Activated CD8-positive, alpha-beta T cell treated with anti-CD3 and anti-CD28 coated beads, Interleukin-2, amount 10 ng/mL, durations not matched to agents 7 days and 5 days (primary cell): ENCODE results near the gene PTPRU. TPM values are rescaled to one million over a fixed set of nuclear protein-coding genes. Genes with fewer than 3 reads are reported as not detected.

Experiments used
- ATAC-seq: fragments of 150-1000 bp; cut with Tn5 transposase; one replicate; pipeline ENCODE4 v1.10.0; 2021; ENCODE audit warnings: moderate library complexity
- CTCF ChIA-PET: fragments of 350-600 bp; sonication (Branson Sonifier 250); formaldehyde crosslinking; loops from one replicate; lab custom pipeline; 2021; ENCODE audit warnings: antibody characterized with exemption; lab: Charles Lee
- POLR2A ChIA-PET: fragments of 350-600 bp; sonication (Branson Sonifier 250); formaldehyde crosslinking; loops from one replicate; lab custom pipeline; 2021; ENCODE audit warnings: antibody characterized with exemption; lab: Charles Lee
- DNase-seq: peaks from one replicate; pipeline ENCODE4 v3.0.0-alpha.2; 2020
- H3K27ac Mint-ChIP-seq: one replicate; pipeline ENCODE4 v1.8.0; 2021; ENCODE audit warnings: mild to moderate bottlenecking, mixed read lengths
- H3K27me3 Mint-ChIP-seq: one replicate; pipeline ENCODE4 v1.8.0; 2021; ENCODE audit warnings: low read depth, mixed read lengths
- H3K36me3 Mint-ChIP-seq: one replicate; pipeline ENCODE4 v1.8.0; 2021; ENCODE audit warnings: low read depth, mixed read lengths
- H3K4me1 Mint-ChIP-seq: one replicate; pipeline ENCODE4 v1.8.0; 2021; ENCODE audit warnings: low read depth, mixed read lengths
- H3K4me3 Mint-ChIP-seq: one replicate; pipeline ENCODE4 v1.8.0; 2021; ENCODE audit warnings: mild to moderate bottlenecking, mixed read lengths
- H3K9me3 Mint-ChIP-seq: one replicate; pipeline ENCODE4 v1.8.0; 2022; ENCODE audit warnings: mixed read lengths; ENCODE audit not compliant: insufficient read depth
- total RNA-seq, 2 experiments: library from RNA; stranded (reverse); gene quantifications; one replicate each; pipeline ENCODE4 v1.2.3, GENCODE V29; 2021

The PTPRU gene
- total RNA-seq, 2 experiments from 2014 or later, result 0.13 TPM; not detected in 1

DNA sequence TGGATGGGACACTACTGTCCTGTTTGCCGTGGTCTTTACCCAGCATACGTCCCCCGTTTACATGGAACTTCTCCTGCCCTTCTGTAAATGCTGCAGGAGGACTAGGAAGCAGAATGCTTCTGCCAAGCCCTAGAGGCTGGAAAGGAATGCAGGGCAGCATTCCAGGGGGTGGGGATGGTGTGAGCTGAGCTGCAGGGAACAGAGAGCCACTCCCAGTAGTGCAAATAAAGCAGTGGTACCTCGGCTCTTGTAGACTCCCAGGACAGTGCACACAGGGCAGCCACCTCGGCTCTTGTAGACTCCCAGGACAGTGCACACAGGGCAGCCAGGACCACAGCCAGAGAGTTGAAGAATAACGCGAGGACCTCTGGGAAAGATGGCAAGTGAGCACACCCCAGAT, 35.4 kb downstream of the PTPRU start:
- Mint-ChIP-seq H3K36me3 (no peaks in the 10 kb centered on the region), H3K9me3 (no peaks in the 10 kb centered on the region), H3K27ac (no peak overlapping the region), H3K4me3 (no peak overlapping the region), H3K27me3 (peaks cover 33% of the 10 kb centered on the region), H3K4me1 (no peaks in the 10 kb centered on the region)
- ChIA-PET POLR2A (no interaction called here), CTCF (no interaction called here)
- DNase-seq, result no peak
- no peak for ATAC-seq

DNA sequence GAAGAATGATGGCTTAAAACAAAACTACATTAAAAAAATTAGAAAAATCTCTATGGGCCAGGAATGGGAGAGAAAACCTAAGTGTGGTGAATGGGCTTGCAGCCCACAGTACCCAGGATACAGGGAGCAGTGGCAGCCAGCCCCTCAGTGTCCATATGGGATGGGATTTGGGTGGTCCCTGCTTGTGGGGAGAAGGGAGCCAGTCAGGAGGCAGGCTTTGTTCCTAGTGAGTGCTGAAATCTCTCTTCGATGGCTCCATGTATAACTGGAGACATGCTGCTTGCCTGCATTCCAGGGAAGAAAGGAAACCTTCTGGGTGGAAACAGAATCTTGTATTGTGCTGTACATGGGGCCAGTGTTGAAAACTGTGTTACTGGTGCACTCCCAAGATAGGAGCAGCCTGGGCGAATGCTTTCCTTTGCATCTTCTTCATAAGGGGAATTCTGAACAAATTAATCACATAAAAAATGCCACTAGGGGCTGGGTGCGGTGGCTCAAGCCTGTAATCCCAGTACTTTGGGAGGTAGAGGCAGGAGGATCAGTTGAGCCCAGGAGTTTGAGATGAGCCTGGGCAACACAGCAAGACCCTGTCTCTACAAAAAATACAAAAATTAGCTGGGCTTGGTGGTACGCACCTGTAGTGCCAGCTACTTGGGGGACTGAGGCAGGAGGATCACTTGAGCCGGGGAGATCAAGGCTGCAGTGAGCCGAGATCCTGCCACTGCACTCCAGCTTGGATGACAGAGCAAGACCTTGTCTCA, 36.0 kb downstream of the PTPRU start:
- Mint-ChIP-seq H3K4me3 (no peak overlapping the region), H3K4me1 (no peaks in the 10 kb centered on the region), H3K27ac (no peak overlapping the region), H3K36me3 (no peaks in the 10 kb centered on the region), H3K27me3 (peaks cover 28% of the 10 kb centered on the region), H3K9me3 (no peaks in the 10 kb centered on the region)
- POLR2A ChIA-PET, result no interaction called here
- ATAC-seq, result no peak
- no peak for DNase-seq
- CTCF ChIA-PET, result no interaction called here

DNA sequence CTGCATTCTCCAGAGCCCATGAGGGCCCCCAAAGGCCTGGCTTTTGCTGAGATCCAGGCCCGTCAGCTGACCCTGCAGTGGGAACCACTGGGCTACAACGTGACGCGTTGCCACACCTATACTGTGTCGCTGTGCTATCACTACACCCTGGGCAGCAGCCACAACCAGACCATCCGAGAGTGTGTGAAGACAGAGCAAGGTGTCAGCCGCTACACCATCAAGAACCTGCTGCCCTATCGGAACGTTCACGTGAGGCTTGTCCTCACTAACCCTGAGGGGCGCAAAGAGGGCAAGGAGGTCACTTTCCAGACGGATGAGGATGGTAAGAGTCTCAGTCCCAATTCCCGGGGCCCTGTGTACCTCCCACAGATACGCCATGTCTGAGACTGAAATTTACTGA, 39.1 kb downstream of the PTPRU start:
- CTCF ChIA-PET, result no interaction called here
- Mint-ChIP-seq H3K27ac (no peak overlapping the region), H3K4me1 (no peaks in the 10 kb centered on the region), H3K36me3 (no peaks in the 10 kb centered on the region), H3K4me3 (no peak overlapping the region), H3K27me3 (peaks cover 13% of the 10 kb centered on the region), H3K9me3 (no peaks in the 10 kb centered on the region)
- POLR2A ChIA-PET, result no interaction called here
- no peak for ATAC-seq
- DNase-seq, result no peak

DNA sequence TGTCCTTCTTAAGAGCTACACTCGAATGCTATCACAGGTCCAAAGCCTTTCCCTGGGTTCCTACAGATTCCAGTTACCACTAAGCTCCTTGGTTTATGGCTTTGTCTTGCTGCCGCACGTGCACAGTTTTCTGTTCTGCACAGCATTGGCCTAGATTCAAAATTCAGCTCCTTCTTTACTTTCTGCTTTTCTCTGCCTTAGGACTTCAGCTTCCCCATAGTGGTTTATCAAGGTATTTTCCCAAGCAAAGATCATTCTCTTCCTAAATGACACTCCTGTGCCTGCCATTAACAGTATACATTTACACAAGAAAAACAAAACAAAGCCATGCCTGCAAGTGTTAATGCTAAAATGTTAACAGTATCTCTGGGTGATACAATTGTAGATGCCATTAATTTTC, 41.8 kb downstream of the PTPRU start:
- H3K27ac Mint-ChIP-seq, result no peak overlapping the region
- H3K36me3 Mint-ChIP-seq, result no peaks in the 10 kb centered on the region
- POLR2A ChIA-PET, result no interaction called here
- no peak for ATAC-seq
- CTCF ChIA-PET, result interaction anchor here (0.5 kb wide), 1 partner anchor 485 kb away, joined by 3 read pairs; no protein-coding TSS in a partner anchor
- H3K4me1 Mint-ChIP-seq, result no peaks in the 10 kb centered on the region
- no peak overlapping the region for H3K4me3 Mint-ChIP-seq
- no peaks in the 10 kb centered on the region for H3K27me3 Mint-ChIP-seq
- H3K9me3 Mint-ChIP-seq, result no peaks in the 10 kb centered on the region
- DNase-seq, result no peak

DNA sequence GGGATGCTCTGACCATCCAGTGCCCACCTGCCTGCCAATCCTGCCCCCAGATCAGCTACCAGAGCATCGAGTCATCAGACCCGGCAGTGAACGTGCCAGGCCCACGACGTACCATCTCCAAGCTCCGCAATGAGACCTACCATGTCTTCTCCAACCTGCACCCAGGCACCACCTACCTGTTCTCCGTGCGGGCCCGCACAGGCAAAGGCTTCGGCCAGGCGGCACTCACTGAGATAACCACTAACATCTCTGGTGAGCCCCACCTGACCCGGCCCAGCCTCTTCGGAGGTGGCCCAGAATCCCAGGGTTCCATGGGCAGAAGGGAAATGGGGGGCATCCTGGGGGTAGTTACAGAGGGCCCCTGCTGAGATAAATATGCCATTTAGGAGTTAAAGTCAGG, 43.1 kb downstream of the PTPRU start:
- ChIA-PET POLR2A (no interaction called here), CTCF (no interaction called here)
- Mint-ChIP-seq H3K4me3 (no peak overlapping the region), H3K27ac (no peak overlapping the region), H3K4me1 (peaks cover 3% of the 10 kb centered on the region), H3K27me3 (no peaks in the 10 kb centered on the region), H3K9me3 (no peaks in the 10 kb centered on the region), H3K36me3 (no peaks in the 10 kb centered on the region)
- DNase-seq, result no peak
- no peak for ATAC-seq

DNA sequence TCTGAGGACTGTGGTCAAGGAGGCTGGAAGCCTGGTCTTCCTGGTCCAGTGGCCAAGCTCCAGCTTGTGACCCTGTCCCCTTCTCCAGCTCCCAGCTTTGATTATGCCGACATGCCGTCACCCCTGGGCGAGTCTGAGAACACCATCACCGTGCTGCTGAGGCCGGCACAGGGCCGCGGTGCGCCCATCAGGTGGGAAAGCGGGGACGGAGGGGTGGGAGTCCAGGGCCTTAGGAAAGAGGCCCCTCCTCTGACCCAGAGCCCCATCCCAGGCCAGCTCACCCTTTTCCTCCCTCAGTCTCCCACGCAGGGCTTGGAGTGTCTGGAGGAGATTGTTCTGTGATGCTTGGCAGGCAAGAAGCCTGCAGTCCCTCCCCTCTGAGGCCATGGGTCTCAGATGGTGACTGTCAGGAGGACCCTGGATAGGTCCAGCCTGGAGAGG, 43.6 kb downstream of the PTPRU start:
- H3K4me3 Mint-ChIP-seq, result no peak overlapping the region
- H3K36me3 Mint-ChIP-seq, result no peaks in the 10 kb centered on the region
- ATAC-seq (no peak), DNase-seq (no peak)
- POLR2A ChIA-PET, result no interaction called here
- no peaks in the 10 kb centered on the region for H3K9me3 Mint-ChIP-seq
- CTCF ChIA-PET, result no interaction called here
- H3K27me3 Mint-ChIP-seq, result no peaks in the 10 kb centered on the region
- no peak overlapping the region for H3K27ac Mint-ChIP-seq
- peaks cover 3% of the 10 kb centered on the region for H3K4me1 Mint-ChIP-seq

DNA sequence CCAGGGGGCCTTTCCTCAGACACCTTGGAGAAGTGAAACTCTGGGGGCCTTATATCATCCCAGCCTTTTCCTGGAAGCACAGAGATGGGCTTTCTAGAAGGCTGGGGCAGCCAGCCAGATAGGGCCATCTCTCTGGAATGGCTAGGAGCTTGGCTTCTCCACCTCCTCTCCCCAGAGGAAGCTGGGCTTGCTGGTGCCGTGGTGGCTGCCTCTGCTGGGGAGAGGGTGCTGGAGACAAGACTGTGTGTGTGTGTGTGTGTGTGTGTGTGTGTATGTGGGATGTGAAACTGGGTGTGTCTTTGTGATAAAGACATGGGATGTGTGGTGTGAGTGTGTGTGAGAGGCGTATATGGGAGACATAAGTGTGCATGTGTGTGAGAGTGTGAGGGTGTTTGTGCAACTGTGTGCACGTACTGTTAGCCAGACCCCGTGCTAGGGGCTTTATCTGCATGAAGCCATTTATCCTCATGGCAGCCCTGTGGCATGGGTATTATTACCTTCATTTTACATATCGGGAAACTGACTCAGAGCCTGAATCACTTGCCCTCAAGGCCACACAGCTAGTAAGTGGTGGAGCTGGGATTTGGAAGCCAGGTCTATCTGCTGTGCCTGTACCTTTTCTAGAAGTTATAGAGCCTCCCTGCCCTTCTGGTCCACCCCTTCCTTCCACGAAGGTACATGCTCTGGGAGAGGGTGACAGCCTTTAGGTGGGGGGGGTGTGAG, 44.2 kb downstream of the PTPRU start:
- Mint-ChIP-seq H3K36me3 (no peaks in the 10 kb centered on the region), H3K27me3 (no peaks in the 10 kb centered on the region), H3K9me3 (no peaks in the 10 kb centered on the region), H3K4me3 (no peak overlapping the region), H3K4me1 (peaks cover 3% of the 10 kb centered on the region), H3K27ac (no peak overlapping the region)
- ChIA-PET CTCF (no interaction called here), POLR2A (no interaction called here)
- ATAC-seq (no peak), DNase-seq (no peak)

DNA sequence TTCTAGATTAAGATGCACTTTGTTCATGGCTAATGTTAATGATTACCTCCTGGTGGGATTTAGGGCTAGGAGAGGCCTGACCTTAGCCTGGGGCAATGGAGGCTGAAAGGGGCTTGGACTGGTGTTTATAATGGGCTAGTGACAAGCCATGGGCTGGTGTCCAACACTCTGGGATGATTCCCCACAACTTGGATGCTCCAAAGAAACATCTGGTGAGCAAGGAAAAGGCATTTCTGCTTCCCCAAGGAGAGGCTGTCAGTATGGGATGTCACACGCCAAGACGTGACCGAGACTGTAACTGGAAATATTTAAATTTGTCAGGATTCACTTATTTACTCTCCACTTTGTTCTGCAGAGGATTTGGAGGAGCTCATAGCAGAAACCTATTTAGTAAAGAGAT, 45.2 kb downstream of the PTPRU start:
- DNase-seq (no peak), ATAC-seq (no peak)
- Mint-ChIP-seq H3K9me3 (no peaks in the 10 kb centered on the region), H3K36me3 (no peaks in the 10 kb centered on the region), H3K4me1 (peaks cover 3% of the 10 kb centered on the region), H3K4me3 (no peak overlapping the region), H3K27ac (no peak overlapping the region), H3K27me3 (no peaks in the 10 kb centered on the region)
- POLR2A ChIA-PET, result no interaction called here
- CTCF ChIA-PET, result no interaction called here

DNA sequence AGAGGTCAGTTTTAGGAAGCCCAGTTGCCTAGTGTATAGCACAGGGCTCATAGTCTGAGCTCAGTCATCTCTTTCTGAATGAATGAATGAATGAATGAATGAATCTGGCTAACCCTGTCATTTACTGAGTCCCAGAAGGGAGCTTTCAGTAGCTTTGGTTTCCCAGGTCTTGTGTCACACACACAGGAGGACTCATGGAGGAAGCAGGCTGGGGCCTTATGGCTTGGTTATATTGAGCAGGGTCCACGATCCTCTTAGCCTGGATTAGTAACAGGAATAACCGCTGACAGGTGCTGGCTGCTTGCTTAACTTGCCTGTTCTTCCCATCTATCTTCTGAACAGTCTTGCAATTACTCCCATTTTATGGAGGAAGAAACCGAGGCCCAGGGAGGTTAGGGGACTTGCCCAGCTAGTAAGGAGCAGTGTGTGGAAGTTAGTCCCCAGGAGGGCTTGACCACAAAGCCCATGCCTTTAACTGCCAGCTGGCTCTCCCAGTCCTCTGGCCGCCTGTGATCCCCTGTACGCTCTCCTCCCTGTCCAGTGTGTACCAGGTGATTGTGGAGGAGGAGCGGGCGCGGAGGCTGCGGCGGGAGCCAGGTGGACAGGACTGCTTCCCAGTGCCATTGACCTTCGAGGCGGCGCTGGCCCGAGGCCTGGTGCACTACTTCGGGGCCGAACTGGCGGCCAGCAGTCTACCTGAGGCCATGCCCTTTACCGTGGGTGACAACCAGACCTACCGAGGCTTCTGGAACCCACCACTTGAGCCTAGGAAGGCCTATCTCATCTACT, 46.0 kb downstream of the PTPRU start:
- Mint-ChIP-seq H3K27me3 (no peaks in the 10 kb centered on the region), H3K4me1 (peaks cover 3% of the 10 kb centered on the region), H3K4me3 (no peak overlapping the region), H3K36me3 (no peaks in the 10 kb centered on the region), H3K9me3 (no peaks in the 10 kb centered on the region), H3K27ac (no peak overlapping the region)
- POLR2A ChIA-PET, result no interaction called here
- CTCF ChIA-PET, result no interaction called here
- DNase-seq, result no peak
- no peak for ATAC-seq

DNA sequence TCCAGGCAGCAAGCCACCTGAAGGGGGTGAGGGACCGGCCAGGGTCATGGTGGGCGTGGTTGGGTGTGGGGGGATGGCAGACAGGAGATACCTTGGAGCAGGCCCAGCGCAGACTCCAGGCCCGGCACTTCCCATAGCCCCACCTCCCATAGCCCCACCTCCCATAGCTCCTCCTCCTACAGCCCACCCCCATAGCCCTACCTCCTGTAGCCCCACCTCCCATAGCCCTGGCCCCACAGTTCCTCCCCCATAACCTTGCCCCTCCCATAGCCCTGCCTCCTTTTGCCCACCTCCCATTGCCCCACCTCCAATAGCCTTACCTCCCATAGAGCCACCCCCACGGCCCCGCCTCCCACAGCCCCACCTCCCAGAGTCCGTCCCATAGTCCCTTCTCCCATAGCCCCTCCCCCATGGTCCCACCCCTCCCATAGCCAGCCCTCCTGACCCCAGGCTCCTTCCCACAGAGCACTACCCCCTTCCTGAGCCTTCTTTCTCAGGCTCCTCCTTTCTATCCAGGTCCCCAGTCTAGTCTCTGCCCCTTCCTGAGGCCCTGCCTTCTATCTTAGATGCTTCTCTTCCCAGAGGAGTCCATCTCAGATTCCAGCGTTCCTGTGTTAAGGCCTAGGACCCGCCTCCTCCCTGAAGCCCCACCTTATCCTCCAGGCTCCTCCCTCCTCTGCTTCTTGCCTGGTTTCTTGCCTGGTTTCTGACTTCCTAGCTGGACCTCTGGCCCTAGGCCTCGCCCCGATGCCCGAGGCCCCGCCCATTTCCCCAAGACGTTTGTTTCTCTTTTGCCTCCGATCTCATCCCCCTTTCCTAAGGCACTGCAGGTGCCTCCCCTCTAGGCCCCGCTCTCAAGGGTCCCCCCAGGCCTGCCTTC, 46.8 kb downstream of the PTPRU start:
- ChIA-PET CTCF (no interaction called here), POLR2A (no interaction called here)
- Mint-ChIP-seq H3K27ac (no peak overlapping the region), H3K36me3 (no peaks in the 10 kb centered on the region), H3K9me3 (no peaks in the 10 kb centered on the region), H3K4me1 (peaks cover 3% of the 10 kb centered on the region), H3K27me3 (no peaks in the 10 kb centered on the region), H3K4me3 (peak overlapping the region; percentile 18)
- peak; percentile 27 for DNase-seq
- peak; percentile 59 for ATAC-seq

DNA sequence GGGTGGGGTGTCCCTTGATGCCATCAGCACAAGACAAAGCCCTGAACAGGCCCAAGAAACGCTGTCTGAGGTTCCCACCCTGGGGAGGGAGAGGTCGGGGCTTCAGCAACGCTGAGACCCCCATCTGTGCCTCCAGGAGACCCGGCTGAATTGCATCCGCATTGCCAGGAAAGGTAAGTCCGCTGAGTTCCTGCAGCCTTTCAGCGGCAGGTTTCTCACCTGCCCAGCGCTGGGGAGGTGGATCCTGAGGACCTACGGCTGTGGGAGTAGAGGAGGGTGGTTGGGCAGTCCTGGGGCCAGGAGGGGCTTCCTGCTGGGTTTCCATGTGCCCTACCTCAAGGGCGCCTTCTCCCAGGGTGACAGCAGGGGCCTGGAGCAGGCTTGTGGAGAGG, 47.5 kb downstream of the PTPRU start:
- ATAC-seq, result no peak
- no peaks in the 10 kb centered on the region for H3K9me3 Mint-ChIP-seq
- ChIA-PET POLR2A (no interaction called here), CTCF (no interaction called here)
- no peak for DNase-seq
- no peak overlapping the region for H3K27ac Mint-ChIP-seq
- H3K36me3 Mint-ChIP-seq, result no peaks in the 10 kb centered on the region
- H3K4me3 Mint-ChIP-seq, result peak overlapping the region; percentile 18
- H3K4me1 Mint-ChIP-seq, result peaks cover 3% of the 10 kb centered on the region
- no peaks in the 10 kb centered on the region for H3K27me3 Mint-ChIP-seq
